CD4-positive, alpha-beta T cell treated with Interleukin-4 for 4 hours (primary cell): ENCODE results near the gene NFYB.

Source experiments
- DNase-seq: peaks from one replicate; pipeline ENCODE4 v3.0.0-alpha.2; 2020

NFYB gene

GRCh38 chr12:104155711-104156555 lies 17.9 kb upstream of the NFYB start:
- no peak for DNase-seq

GRCh38 chr12:104154806-104155205 lies 16.8 kb upstream of the NFYB start:
- DNase-seq, result no peak

- DNase-seq, result no peak
These were observed 16.3 kb upstream of the NFYB start for GRCh38 chr12:104154286-104154685.

GRCh38 chr12:104152685-104153241 lies 14.8 kb upstream of the NFYB start:
- no peak for DNase-seq

GRCh38 chr12:104150416-104150815 lies 12.4 kb upstream of the NFYB start:
- no peak for DNase-seq

GRCh38 chr12:104147346-104147745 lies 9.3 kb upstream of the NFYB start:
- DNase-seq, result no peak

GRCh38 chr12:104143918-104144317 lies 5.9 kb upstream of the NFYB start:
- no peak for DNase-seq

GRCh38 chr12:104143002-104143401 lies 5.0 kb upstream of the NFYB start:
- DNase-seq, result no peak

GRCh38 chr12:104142543-104142942 lies 4.5 kb upstream of the NFYB start:
- DNase-seq, result no peak

- no peak for DNase-seq
These were observed 765 bp upstream of the NFYB start for GRCh38 chr12:104138797-104139152.

- peak; percentile 40 for DNase-seq
These were observed 759 bp downstream of the NFYB start for GRCh38 chr12:104137001-104137901.

GRCh38 chr12:104136577-104136976 lies 1.4 kb downstream of the NFYB start:
- DNase-seq, result no peak

- no peak for DNase-seq
These were observed 3.1 kb downstream of the NFYB start for GRCh38 chr12:104134882-104135281.

- no peak for DNase-seq
These were observed 4.1 kb downstream of the NFYB start for GRCh38 chr12:104133866-104134265.

GRCh38 chr12:104133321-104133720 lies 4.7 kb downstream of the NFYB start:
- no peak for DNase-seq

- no peak for DNase-seq
These were observed 5.6 kb downstream of the NFYB start for GRCh38 chr12:104132351-104132956.

- DNase-seq, result no peak
These were observed 6.4 kb downstream of the NFYB start for GRCh38 chr12:104131609-104132008.

GRCh38 chr12:104130760-104131159 lies 7.2 kb downstream of the NFYB start:
- DNase-seq, result no peak

GRCh38 chr12:104126548-104126947 lies 11.5 kb downstream of the NFYB start:
- DNase-seq, result no peak

- DNase-seq, result no peak
These were observed 15.7 kb downstream of the NFYB start for GRCh38 chr12:104122298-104122697.

- DNase-seq, result no peak
These were observed 17.0 kb downstream of the NFYB start for GRCh38 chr12:104121001-104121400.

- no peak for DNase-seq
These were observed 22.4 kb downstream of the NFYB start for GRCh38 chr12:104115587-104115975.
